HepG2 (cell line): ENCODE results near the gene NUDT17. TPM values are rescaled to one million over a fixed set of nuclear protein-coding genes. Genes with fewer than 3 reads are reported as not detected.

ENCODE experiments used
- DZIP1 ChIP-seq: sonication (generic); formaldehyde crosslinking; IDR thresholded peaks from 2 replicates; pipeline ENCODE4 v1.5.0; 2020; ENCODE audit warnings: mild to moderate bottlenecking, missing genetic modification reagents
- FOXC1 ChIP-seq: sonication (generic); formaldehyde crosslinking; IDR thresholded peaks from 2 replicates; pipeline ENCODE4 v1.8.0; 2022; ENCODE audit warnings: mild to moderate bottlenecking, missing genetic modification reagents, borderline replicate concordance
- FOXM1 ChIP-seq: sonication (generic); formaldehyde crosslinking; IDR thresholded peaks from 2 replicates; pipeline ENCODE4 v1.5.0; 2020; ENCODE audit warnings: missing genetic modification reagents
- GABPA ChIP-seq, 2 experiments: IDR thresholded peaks; 2 replicates each; pipeline ENCODE4 v1.6.1; 2011 to 2016; ENCODE audit warnings: low read depth in 2 of 2, low read length in 1 of 2, missing biosample characterization in 1 of 2, missing genetic modification characterization in 1 of 2
- GLMP ChIP-seq: sonication (generic); formaldehyde crosslinking; IDR thresholded peaks from 2 replicates; pipeline ENCODE4 v1.9.0; 2021; ENCODE audit warnings: missing genetic modification reagents, mild to moderate bottlenecking, borderline replicate concordance
- KDM6A ChIP-seq: IDR thresholded peaks from 2 replicates; pipeline ENCODE4 v1.6.1; 2016; ENCODE audit warnings: low read depth
- MBNL3 ChIP-seq: fragments of 250-450 bp; sonication (Bioruptor Pico); conservative IDR thresholded peaks from 2 replicates; pipeline ENCODE4 v1.8.0; 2022; ENCODE audit warnings: mild to moderate bottlenecking, inconsistent platforms
- MLXIP ChIP-seq: sonication (generic); formaldehyde crosslinking; IDR thresholded peaks from 2 replicates; pipeline ENCODE4 v1.9.0; 2021; ENCODE audit warnings: missing genetic modification reagents, borderline replicate concordance
- PATZ1 ChIP-seq: sonication (generic); formaldehyde crosslinking; IDR thresholded peaks from 2 replicates; pipeline ENCODE4 v1.4.0; 2020; ENCODE audit warnings: missing genetic modification reagents
- SNAPC2 ChIP-seq: sonication (generic); formaldehyde crosslinking; IDR thresholded peaks from 2 replicates; pipeline ENCODE4 v1.8.1; 2022; ENCODE audit warnings: mild to moderate bottlenecking, missing genetic modification reagents
- TP53 ChIP-seq: sonication (generic); formaldehyde crosslinking; conservative IDR thresholded peaks from 2 replicates; pipeline ENCODE4 v1.4.0; 2020; ENCODE audit warnings: missing genetic modification reagents
- ZBTB38 ChIP-seq: sonication (generic); formaldehyde crosslinking; IDR thresholded peaks from 2 replicates; pipeline ENCODE4 v1.5.1; 2020; ENCODE audit warnings: mild to moderate bottlenecking, missing genetic modification reagents
- ZFAT ChIP-seq: sonication (generic); formaldehyde crosslinking; conservative IDR thresholded peaks from 2 replicates; pipeline ENCODE4 v1.8.1; 2023; ENCODE audit warnings: missing genetic modification reagents, inconsistent platforms
- ZFP1 ChIP-seq: IDR thresholded peaks from 2 replicates; pipeline ENCODE4 v1.6.1; 2016
- ZFP82 ChIP-seq: sonication (generic); formaldehyde crosslinking; IDR thresholded peaks from 2 replicates; pipeline ENCODE4 v1.5.1; 2020; ENCODE audit warnings: mild to moderate bottlenecking, missing genetic modification reagents, borderline replicate concordance
- ZMAT5 ChIP-seq: sonication (generic); formaldehyde crosslinking; IDR thresholded peaks from 2 replicates; pipeline ENCODE4 v1.5.0; 2020; ENCODE audit warnings: mild to moderate bottlenecking, low read depth, missing genetic modification reagents, borderline replicate concordance
- ZNF12 ChIP-seq: sonication (generic); formaldehyde crosslinking; IDR thresholded peaks from 2 replicates; pipeline ENCODE4 v1.5.0; 2020; ENCODE audit warnings: missing genetic modification reagents
- ZNF225 ChIP-seq: sonication (generic); formaldehyde crosslinking; IDR thresholded peaks from 2 replicates; pipeline ENCODE4 v1.4.0; 2020; ENCODE audit warnings: mild to moderate bottlenecking, missing genetic modification reagents
- ZNF34 ChIP-seq: sonication (generic); formaldehyde crosslinking; IDR thresholded peaks from 2 replicates; pipeline ENCODE4 v1.4.0; 2020; ENCODE audit warnings: mild to moderate bottlenecking, missing genetic modification reagents, borderline replicate concordance
- polyA plus RNA-seq, 8 experiments: library from polyadenylated mRNA; depleted of rRNA in 3 of 8; stranded (reverse) in 7 of 8; unstranded in 1 of 8; fragments of >200 nt; fragmentation: Illumina TruSeq in 4 of 8; extraction: Trizol in 4 of 8; gene quantifications; 2 replicates each; pipeline versions ENCODE4 v1.2.1 to v1.2.3, GENCODE V29; 2011 to 2016; ENCODE audit warnings: low read depth in 4 of 8, missing spikeins in 1 of 8, mixed read lengths in 1 of 8; ENCODE audit not compliant: insufficient read depth in 1 of 8
- total RNA-seq, 5 experiments: library from RNA; depleted of rRNA; stranded (reverse); fragments of >200 nt; fragmentation: Illumina TruSeq; extraction: Trizol; gene quantifications; 2 replicates each; pipeline ENCODE4 v1.2.3, GENCODE V29; 2016; ENCODE audit warnings: low read depth in 1 of 5

NUDT17 gene
- total and polyA plus RNA-seq, 2 of the 13 experiments (the other 11 are each of a cell fraction or from before 2014, with no cell fraction given) = 2.6 to 5.8 TPM

- TF ChIP-seq DZIP1 = no peak
- TF ChIP-seq GLMP (CRISPR knock-in tag) = no peak
- TF ChIP-seq SNAPC2 = no peak
- TF ChIP-seq ZFP82 (CRISPR knock-in tag) = no peak
- peak; percentile 68; the same call in 1 of the 2 replicates for TF ChIP-seq ZBTB38 (CRISPR knock-in tag)
- TF ChIP-seq PATZ1 = no peak
- no peak for TF ChIP-seq FOXM1
- TF ChIP-seq GABPA (IDR thresholded peaks at IDR 0.05; ENCODE audit: low read depth, low read length) = peak; percentile 56
- TF ChIP-seq GABPA (CRISPR knock-in tag; IDR thresholded peaks at IDR 0.05; ENCODE audit: low read depth) = peak; percentile 92
- TF ChIP-seq TP53 (CRISPR knock-in tag) = no peak
- TF ChIP-seq MLXIP (CRISPR knock-in tag) = no peak
- TF ChIP-seq ZMAT5 = no peak
- 0 out of 2 replicates have a peak, but pooled peaks have one; percentile 17 for TF ChIP-seq ZFAT
- TF ChIP-seq MBNL3 (CRISPR knock-in tag) = no peak
- no peak for TF ChIP-seq ZNF12 (CRISPR knock-in tag)
- TF ChIP-seq ZNF34 (CRISPR knock-in tag) = peak; percentile 65; the same call in 1 of the 2 replicates
- TF ChIP-seq FOXC1 (CRISPR knock-in tag) = peak; percentile 65; the same call in 1 of the 2 replicates
- TF ChIP-seq KDM6A (CRISPR knock-in tag) = no peak
- TF ChIP-seq ZNF225 (CRISPR knock-in tag) = peak; percentile 86
- TF ChIP-seq ZFP1 (CRISPR knock-in tag) = peak; percentile 60; the same call in 1 of the 2 replicates
These were observed 21.6 kb upstream of the NUDT17 start, which contains the start of the genes POLR3C and RNF115 (continued) for GRCh38 chr1:145823565-145824498.
